Gastrocnemius medialis (tissue), 4 donors: Measurements from ENCODE around the gene CDK14. TPM values are rescaled to one million over a fixed set of nuclear protein-coding genes. Genes with fewer than 3 reads are reported as not detected.

Experiments used
- ATAC-seq, 2 donors: fragments of 150-250 bp; one replicate each; pipeline ENCODE4 v1.9.1; 2016
- DNase-seq, 2 donors: peaks; one replicate each; pipeline ENCODE4 v3.0.0-alpha.2; 2019
- H3K27ac ChIP-seq, 4 donors: fragments of 200-600 bp; sonication (generic); 1 replicate in 1 of 4; 2 replicates in 3 of 4; pipeline ENCODE4 v1.5.1; 2016 to 2018; ENCODE audit warnings: mild to moderate bottlenecking in 2 of 4, moderate library complexity in 1 of 4
- H3K27me3 ChIP-seq, 3 donors: fragments of 200-600 bp; sonication (generic) in 2 of 3; 1 replicate in 1 of 3; 2 replicates in 2 of 3; pipeline versions ENCODE4 v1.5.1 to v1.6.0; 2016 to 2019; ENCODE audit warnings: mild to moderate bottlenecking in 1 of 3, moderate library complexity in 1 of 3
- H3K36me3 ChIP-seq, 2 donors: fragments of 200-600 bp; sonication (generic) in 1 of 2; one replicate each; pipeline ENCODE4 v1.5.1; 2017 to 2018
- H3K4me1 ChIP-seq, 2 donors: fragments of 200-600 bp; sonication (generic) in 1 of 2; one replicate each; pipeline ENCODE4 v1.5.1; 2016 to 2017; ENCODE audit warnings: mild to moderate bottlenecking in 2 of 2
- H3K4me3 ChIP-seq, 4 donors: fragments of 200-600 bp; sonication (generic) in 3 of 4; 1 replicate in 1 of 4; 2 replicates in 3 of 4; pipeline ENCODE4 v1.5.1; 2016 to 2019; ENCODE audit warnings: mild to moderate bottlenecking in 2 of 4
- H3K9me3 ChIP-seq, 3 donors: fragments of 200-600 bp; sonication (generic) in 2 of 3; 1 replicate in 1 of 3; 2 replicates in 2 of 3; pipeline ENCODE4 v1.5.1; 2016 to 2019
- CTCF ChIP-seq, 5 experiments: fragments of 450-650 bp in 3 of 5; fragments of 200-600 bp in 2 of 5; sonication (generic) in 2 of 5; IDR thresholded peaks in 4 of 5; conservative IDR thresholded peaks in 1 of 5; 1 replicate in 4 of 5; 2 replicates in 1 of 5; pipeline ENCODE4 v1.5.1; 2016 to 2019; ENCODE audit warnings: antibody characterized with exemption in 5 of 5, mild to moderate bottlenecking in 3 of 5, moderate library complexity in 3 of 5
- POLR2A ChIP-seq, 2 donors: fragments of 450-650 bp; IDR thresholded peaks; one replicate each; pipeline ENCODE4 v1.6.1; 2017; ENCODE audit warnings: antibody characterized with exemption in 2 of 2, mild to moderate bottlenecking in 2 of 2, moderate library complexity in 2 of 2
- in situ Hi-C, 4 donors: fragments of 200-750 bp; cut with MboI; loops; one replicate each; pipeline versions ENCODE4 v1.15.0 to v1.8.0; 2017; ENCODE audit warnings: low sequenced_read_pairs in 4 of 4
- intact Hi-C: fragments of 100-400 bp; cut with DNase I; formaldehyde crosslinking; loops from one replicate; pipeline ENCODE4 v1.15.1; 2023; ENCODE audit warnings: low total_unique reads
- total RNA-seq, 4 donors: library from RNA; depleted of rRNA; stranded (reverse); fragments of >200 nt; gene quantifications; one replicate each; pipeline versions ENCODE4 v1.1.0 to v1.2.3, GENCODE V29; 2016

Gene CDK14
- total RNA-seq, 4 donors from 2014 or later = 3.9 to 8.6 (median 7.3) TPM

- no peak for TF ChIP-seq CTCF (IDR thresholded peaks at IDR 0.05 in 4 of 5, conservative IDR thresholded peaks at IDR 0.05 in 1 of 5)
- no peak for TF ChIP-seq POLR2A (IDR thresholded peaks at IDR 0.05)
- H3K36me3 ChIP-seq = no peaks in the 10 kb centered on the region
- no peak for DNase-seq
- no peak overlapping the region for H3K27ac ChIP-seq
- no peak overlapping the region for H3K4me3 ChIP-seq
- H3K4me1 ChIP-seq = no peaks in the 10 kb centered on the region
- H3K9me3 ChIP-seq = no peaks in the 10 kb centered on the region
- in situ Hi-C loops (loop anchor here in 2 of 4 donors (25.0 kb wide), 1 partner anchor 514 kb away; no protein-coding TSS in a partner anchor), intact Hi-C loops (no loop called here)
- no peak for ATAC-seq
- no peaks in the 10 kb centered on the region for H3K27me3 ChIP-seq
Observed at GRCh38 chr7:91098566-91098965, 502.4 kb downstream of the CDK14 start.

- Histone ChIP-seq H3K9me3 (no peaks in the 10 kb centered on the region), H3K4me1 (no peaks in the 10 kb centered on the region), H3K36me3 (no peaks in the 10 kb centered on the region), H3K27me3 (no peaks in the 10 kb centered on the region), H3K27ac (no peak overlapping the region), H3K4me3 (no peak overlapping the region)
- DNase-seq (no peak), ATAC-seq (no peak)
- TF ChIP-seq POLR2A (IDR thresholded peaks at IDR 0.05) = no peak
- TF ChIP-seq CTCF (IDR thresholded peaks at IDR 0.05 in 4 of 5, conservative IDR thresholded peaks at IDR 0.05 in 1 of 5) = no peak
- in situ Hi-C loops (no loop called here), intact Hi-C loops (no loop called here)
Observed at GRCh38 chr7:91103363-91103762, 507.2 kb downstream of the CDK14 start.

- DNase-seq (no peak), ATAC-seq (no peak)
- TF ChIP-seq POLR2A (IDR thresholded peaks at IDR 0.05) (no peak), CTCF (IDR thresholded peaks at IDR 0.05 in 4 of 5, conservative IDR thresholded peaks at IDR 0.05 in 1 of 5) (no peak)
- Histone ChIP-seq H3K27me3 (no peaks in the 10 kb centered on the region), H3K36me3 (no peaks in the 10 kb centered on the region), H3K27ac (no peak overlapping the region), H3K4me3 (no peak overlapping the region), H3K9me3 (no peaks in the 10 kb centered on the region), H3K4me1 (no peaks in the 10 kb centered on the region)
- in situ Hi-C loops = no loop called here
- intact Hi-C loops = no loop called here
Observed at GRCh38 chr7:91107460-91107859, 511.3 kb downstream of the CDK14 start.

GRCh38 chr7:91109200-91109599 is 513.1 kb downstream of the CDK14 start:
- H3K27ac ChIP-seq = no peak overlapping the region
- no peaks in the 10 kb centered on the region for H3K4me1 ChIP-seq
- DNase-seq = no peak
- ATAC-seq = no peak
- intact Hi-C loops (no loop called here), in situ Hi-C loops (no loop called here)
- H3K36me3 ChIP-seq = peaks cover 0 to 7% of the 10 kb centered on the region in 2 donors
- TF ChIP-seq POLR2A (IDR thresholded peaks at IDR 0.05) (no peak), CTCF (IDR thresholded peaks at IDR 0.05 in 4 of 5, conservative IDR thresholded peaks at IDR 0.05 in 1 of 5) (no peak)
- H3K27me3 ChIP-seq = no peaks in the 10 kb centered on the region
- H3K9me3 ChIP-seq = no peaks in the 10 kb centered on the region
- H3K4me3 ChIP-seq = no peak overlapping the region

GRCh38 chr7:91112902-91113341 is 516.8 kb downstream of the CDK14 start:
- no peaks in the 10 kb centered on the region for H3K9me3 ChIP-seq
- no peak overlapping the region for H3K27ac ChIP-seq
- intact Hi-C loops = no loop called here
- no peaks in the 10 kb centered on the region for H3K4me1 ChIP-seq
- no peak for TF ChIP-seq POLR2A (IDR thresholded peaks at IDR 0.05)
- TF ChIP-seq CTCF (IDR thresholded peaks at IDR 0.05 in 4 of 5, conservative IDR thresholded peaks at IDR 0.05 in 1 of 5) = no peak
- no peak overlapping the region for H3K4me3 ChIP-seq
- no peak for DNase-seq
- in situ Hi-C loops = no loop called here
- no peak for ATAC-seq
- no peaks in the 10 kb centered on the region for H3K27me3 ChIP-seq
- H3K36me3 ChIP-seq = peaks cover 0 to 7% of the 10 kb centered on the region in 2 donors
